Measurements from ENCODE around the gene ABHD1. TPM values are rescaled to one million over a fixed set of nuclear protein-coding genes. Genes with fewer than 3 reads are reported as not detected.
A peak's percentile ranks its signal among the peaks of the same experiment; 100 is the strongest.

Gene ABHD1
- total RNA-seq, 4 donors from 2014 or later = 0.61 to 2.3 (median 1.2) TPM

DNA sequence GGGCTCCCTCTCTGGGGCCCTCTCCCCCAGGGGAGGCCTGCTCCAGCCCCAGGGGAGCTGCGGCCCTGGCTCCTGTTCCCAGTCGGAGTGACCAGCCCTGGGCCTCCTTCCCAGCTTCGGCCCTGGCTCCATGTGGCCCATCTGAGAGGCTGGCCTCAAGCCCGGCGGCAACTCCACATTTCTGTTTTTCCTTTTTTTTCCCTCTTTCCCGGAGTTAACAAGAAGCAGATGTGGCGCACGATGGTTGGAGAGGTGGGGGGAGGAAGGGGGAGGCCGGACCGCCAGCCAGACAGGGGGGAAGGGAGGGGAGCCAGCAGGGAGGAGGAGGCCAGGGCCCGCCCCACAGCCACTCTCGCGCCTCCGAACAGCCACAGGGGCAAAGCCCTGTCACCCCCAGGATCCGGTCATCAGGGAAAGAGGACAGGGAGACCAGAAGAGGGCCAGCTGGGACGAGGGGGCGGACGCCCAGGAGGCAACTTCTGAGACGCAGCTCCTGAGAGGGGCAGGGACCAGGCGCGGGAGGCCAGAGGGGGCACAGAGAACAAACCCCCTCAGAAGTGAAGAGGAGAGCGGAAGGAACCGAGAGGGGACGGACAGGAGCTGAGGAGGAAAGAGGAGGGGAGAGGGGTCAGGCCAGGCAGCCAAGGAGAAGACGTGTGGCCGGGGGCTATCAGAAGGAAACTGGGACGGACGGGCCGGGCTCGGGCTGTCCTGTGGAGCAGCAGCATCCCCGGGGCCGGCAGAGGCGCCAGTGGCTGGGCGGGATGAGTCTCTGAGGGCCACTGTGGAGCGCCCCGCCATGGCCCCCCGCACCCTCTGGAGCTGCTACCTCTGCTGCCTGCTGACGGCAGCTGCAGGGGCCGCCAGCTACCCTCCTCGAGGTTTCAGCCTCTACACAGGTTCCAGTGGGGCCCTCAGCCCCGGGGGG is 45.1 kb upstream of the ABHD1 start, which contains the start of gene EMILIN1:
TSS of gene EMILIN1 (plus strand) at position 349 of the 928 bp plus-strand sequence. CDS start at position 800, 451 bp downstream.
- H3K36me3 ChIP-seq = no peaks in the 10 kb centered on the region
- intact Hi-C loops (cut with DNase I; ENCODE audit: low total_unique reads) = no loop called here
- peaks cover 15 to 28% of the 10 kb centered on the region in 2 donors for H3K4me1 ChIP-seq
- H3K27ac ChIP-seq = peak within 1 kb of the TSS; percentile 75 to 95 (median 86)
- H3K27me3 ChIP-seq = no peaks in the 10 kb centered on the region
- ATAC-seq = peak; percentile 22 to 32
- TF ChIP-seq, protein P1, sequence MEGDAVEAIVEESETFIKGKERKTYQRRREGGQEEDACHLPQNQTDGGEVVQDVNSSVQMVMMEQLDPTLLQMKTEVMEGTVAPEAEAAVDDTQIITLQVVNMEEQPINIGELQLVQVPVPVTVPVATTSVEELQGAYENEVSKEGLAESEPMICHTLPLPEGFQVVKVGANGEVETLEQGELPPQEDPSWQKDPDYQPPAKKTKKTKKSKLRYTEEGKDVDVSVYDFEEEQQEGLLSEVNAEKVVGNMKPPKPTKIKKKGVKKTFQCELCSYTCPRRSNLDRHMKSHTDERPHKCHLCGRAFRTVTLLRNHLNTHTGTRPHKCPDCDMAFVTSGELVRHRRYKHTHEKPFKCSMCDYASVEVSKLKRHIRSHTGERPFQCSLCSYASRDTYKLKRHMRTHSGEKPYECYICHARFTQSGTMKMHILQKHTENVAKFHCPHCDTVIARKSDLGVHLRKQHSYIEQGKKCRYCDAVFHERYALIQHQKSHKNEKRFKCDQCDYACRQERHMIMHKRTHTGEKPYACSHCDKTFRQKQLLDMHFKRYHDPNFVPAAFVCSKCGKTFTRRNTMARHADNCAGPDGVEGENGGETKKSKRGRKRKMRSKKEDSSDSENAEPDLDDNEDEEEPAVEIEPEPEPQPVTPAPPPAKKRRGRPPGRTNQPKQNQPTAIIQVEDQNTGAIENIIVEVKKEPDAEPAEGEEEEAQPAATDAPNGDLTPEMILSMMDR (IDR thresholded peaks at IDR 0.05 in 4 of 5, conservative IDR thresholded peaks at IDR 0.05 in 1 of 5) = no peak
- TF ChIP-seq POLR2A (IDR thresholded peaks at IDR 0.05) = peak in 1 of 2 donors; percentile 32
- peak; percentile 54 to 77 for DNase-seq
- no peaks in the 10 kb centered on the region for H3K9me3 ChIP-seq
- peak within 1 kb of the TSS; percentile 44 to 51 (median 49) for H3K4me3 ChIP-seq
- in situ Hi-C loops (cut with MboI; ENCODE audit: low sequenced_read_pairs in 4 of 4) = no loop called here

DNA sequence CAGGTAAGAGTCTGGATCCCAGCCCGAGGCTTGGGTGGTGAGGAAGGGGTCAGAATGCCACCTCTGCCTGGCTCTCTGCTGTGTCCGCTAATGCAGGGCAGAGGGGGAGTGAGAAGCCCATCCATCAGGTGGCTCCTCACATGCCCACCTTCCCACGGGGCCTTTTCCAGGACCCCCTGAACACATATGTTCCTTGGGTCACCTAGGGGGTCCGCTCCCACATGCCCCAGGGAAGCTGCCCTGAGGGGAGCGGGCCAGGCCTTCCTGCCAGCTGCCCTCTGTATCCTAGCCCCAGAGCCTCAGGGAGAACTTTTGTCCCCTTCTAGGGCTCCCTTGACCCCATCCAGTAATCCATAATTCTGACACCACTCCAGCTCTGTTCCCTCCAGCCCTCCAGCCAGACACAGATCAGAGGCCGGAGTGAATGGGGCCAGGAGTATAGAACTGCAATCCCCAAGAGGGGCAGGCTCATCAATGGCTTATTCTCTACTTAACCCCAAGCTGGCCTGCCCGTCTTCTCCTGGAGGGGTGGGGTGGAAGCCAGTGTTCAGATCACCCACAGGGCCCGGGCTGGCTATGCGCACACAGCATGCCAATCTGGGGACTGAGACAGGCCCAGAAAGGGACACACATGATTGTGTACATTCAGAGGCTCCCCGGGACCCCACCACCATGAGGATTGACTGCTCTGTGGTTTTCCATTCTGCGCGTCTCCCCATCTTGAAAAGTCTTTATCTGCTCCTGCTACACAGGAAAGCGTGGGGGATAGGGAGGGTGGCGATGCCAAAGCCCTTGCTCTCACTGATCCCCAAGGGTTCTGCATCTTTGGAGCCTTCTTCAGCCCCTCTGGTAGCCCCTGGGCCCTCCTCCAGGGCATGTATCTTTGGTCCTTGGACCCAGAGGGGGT is 44.1 kb upstream of the ABHD1 start:
- ATAC-seq (no peak), DNase-seq (no peak)
- Histone ChIP-seq H3K4me3 (peak overlapping the region; percentile 44 to 51 (median 49)), H3K27ac (peak overlapping the region; percentile 75 to 95 (median 86)), H3K9me3 (no peaks in the 10 kb centered on the region), H3K4me1 (peaks cover 15 to 31% of the 10 kb centered on the region in 2 donors), H3K36me3 (no peaks in the 10 kb centered on the region), H3K27me3 (no peaks in the 10 kb centered on the region)
- intact Hi-C loops (cut with DNase I; ENCODE audit: low total_unique reads) = loop anchor here (10.0 kb wide), 1 partner anchor 295 kb away; the partner anchor contains the start of genes EIF2B4 and SNX17
- in situ Hi-C loops (cut with MboI; ENCODE audit: low sequenced_read_pairs in 4 of 4) = loop anchor here (10.0 kb wide), 2 partner anchors 45 to 115 kb away; partner anchors contain the start of gene TMEM214 (in 3 of the 4)
- TF ChIP-seq, protein P1 (IDR thresholded peaks at IDR 0.05 in 4 of 5, conservative IDR thresholded peaks at IDR 0.05 in 1 of 5) = no peak
- TF ChIP-seq POLR2A (IDR thresholded peaks at IDR 0.05) = no peak

DNA sequence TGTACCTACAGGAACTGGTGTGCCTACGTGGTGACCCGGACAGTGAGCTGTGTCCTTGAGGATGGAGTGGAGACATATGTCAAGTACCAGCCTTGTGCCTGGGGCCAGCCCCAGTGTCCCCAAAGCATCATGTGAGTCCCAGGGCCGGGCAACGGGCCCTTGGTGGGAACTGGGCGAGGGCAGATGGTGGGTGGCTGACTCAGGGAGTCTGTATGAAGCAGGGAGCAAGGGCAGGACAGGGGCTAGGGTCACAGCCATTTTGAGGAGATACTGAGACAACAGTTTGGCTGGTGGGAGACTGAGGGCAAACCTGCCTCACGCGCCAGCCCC is 43.5 kb upstream of the ABHD1 start:
- in situ Hi-C loops (cut with MboI; ENCODE audit: low sequenced_read_pairs in 4 of 4) (loop anchor here (10.0 kb wide), 2 partner anchors 45 to 115 kb away; partner anchors contain the start of gene TMEM214 (in 3 of the 4)), intact Hi-C loops (cut with DNase I; ENCODE audit: low total_unique reads) (loop anchor here (10.0 kb wide), 1 partner anchor 295 kb away; the partner anchor contains the start of genes EIF2B4 and SNX17)
- peaks cover 13 to 34% of the 10 kb centered on the region in 2 donors for H3K4me1 ChIP-seq
- TF ChIP-seq POLR2A (IDR thresholded peaks at IDR 0.05) = no peak
- H3K4me3 ChIP-seq = peak overlapping the region in 1 of 4 donors; percentile 51
- H3K27ac ChIP-seq = peak overlapping the region; percentile 75 to 95 (median 86)
- H3K27me3 ChIP-seq = no peaks in the 10 kb centered on the region
- ATAC-seq = no peak
- H3K36me3 ChIP-seq = no peaks in the 10 kb centered on the region
- DNase-seq = no peak
- H3K9me3 ChIP-seq = no peaks in the 10 kb centered on the region

DNA sequence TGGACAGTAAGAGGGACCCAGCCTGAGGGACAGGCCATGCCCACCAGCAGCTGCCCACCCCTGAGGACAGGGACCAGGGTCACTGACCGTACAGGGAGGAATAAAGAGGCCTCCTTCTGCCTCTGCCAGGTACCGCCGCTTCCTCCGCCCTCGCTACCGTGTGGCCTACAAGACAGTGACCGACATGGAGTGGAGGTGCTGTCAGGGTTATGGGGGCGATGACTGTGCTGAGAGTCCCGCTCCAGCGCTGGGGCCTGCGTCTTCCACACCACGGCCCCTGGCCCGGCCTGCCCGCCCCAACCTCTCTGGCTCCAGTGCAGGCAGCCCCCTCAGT is 43.0 kb upstream of the ABHD1 start:
- intact Hi-C loops (cut with DNase I; ENCODE audit: low total_unique reads) (loop anchor here (10.0 kb wide), 1 partner anchor 294 kb away; the partner anchor contains the start of genes EIF2B4 and SNX17), in situ Hi-C loops (cut with MboI; ENCODE audit: low sequenced_read_pairs in 4 of 4) (loop anchor here (10.0 kb wide), 2 partner anchors 46 to 116 kb away; partner anchors contain the start of gene TMEM214 (in 3 of the 4))
- H3K36me3 ChIP-seq = no peaks in the 10 kb centered on the region
- H3K27me3 ChIP-seq = no peaks in the 10 kb centered on the region
- H3K4me1 ChIP-seq = peaks cover 16 to 38% of the 10 kb centered on the region in 2 donors
- H3K27ac ChIP-seq = peak overlapping the region; percentile 75 to 95 (median 86)
- no peak for TF ChIP-seq POLR2A (IDR thresholded peaks at IDR 0.05)
- TF ChIP-seq, protein P1 (IDR thresholded peaks at IDR 0.05 in 4 of 5, conservative IDR thresholded peaks at IDR 0.05 in 1 of 5) = no peak
- no peaks in the 10 kb centered on the region for H3K9me3 ChIP-seq
- ATAC-seq (no peak), DNase-seq (no peak)
- peak overlapping the region in 3 of 4 donors; percentile 4 to 51 (median 46) for H3K4me3 ChIP-seq
